ENCODE measurements around the gene IKZF4.
"Not testable (repeated sequence)": the region's sequence is repeated elsewhere in the genome, so short reads cannot be mapped to it uniquely, and the experiment has no call there.

IKZF4 gene

GRCh38 chr12:56038022-56038655, 17.3 kb downstream of the IKZF4 start:
- DNase-seq (ENCODE audit: low read depth in 2 of 2, low spot score in 1 of 2) = no peak

- DNase-seq (ENCODE audit: low read depth in 2 of 2, low spot score in 1 of 2) = no peak
Observed at GRCh38 chr12:56040151-56040550, 19.3 kb downstream of the IKZF4 start.

- DNase-seq (ENCODE audit: low read depth in 2 of 2, low spot score in 1 of 2) = no peak
Observed at GRCh38 chr12:56040963-56041551, 20.2 kb downstream of the IKZF4 start.

GRCh38 chr12:56041552-56042429, 20.9 kb downstream of the IKZF4 start, which contains the start of gene RPS26:
TSS of gene RPS26 (plus strand) at chr12:56041918. CDS start at chr12:56042167, 249 bp downstream.
- DNase-seq (ENCODE audit: low read depth in 2 of 2, low spot score in 1 of 2) = peak; percentile 74 to 86

GRCh38 chr12:56042430-56042813, 21.6 kb downstream of the IKZF4 start:
- not testable (repeated sequence) for DNase-seq (ENCODE audit: low read depth in 2 of 2, low spot score in 1 of 2)

GRCh38 chr12:56042843-56043242, 22.0 kb downstream of the IKZF4 start:
- no peak for DNase-seq (ENCODE audit: low read depth in 2 of 2, low spot score in 1 of 2)

GRCh38 chr12:56046027-56046780, 25.4 kb downstream of the IKZF4 start:
- no peak for DNase-seq (ENCODE audit: low read depth in 2 of 2, low spot score in 1 of 2)

- DNase-seq (ENCODE audit: low read depth in 2 of 2, low spot score in 1 of 2) = no peak
Observed at GRCh38 chr12:56053407-56053893, 32.6 kb downstream of the IKZF4 start.

- DNase-seq (ENCODE audit: low read depth in 2 of 2, low spot score in 1 of 2) = not testable (repeated sequence)
Observed at GRCh38 chr12:56059964-56060363, 39.1 kb downstream of the IKZF4 start.

GRCh38 chr12:56061982-56062381, 41.1 kb downstream of the IKZF4 start:
- no peak for DNase-seq (ENCODE audit: low read depth in 2 of 2, low spot score in 1 of 2)

- no peak for DNase-seq (ENCODE audit: low read depth in 2 of 2, low spot score in 1 of 2)
Observed at GRCh38 chr12:56062996-56063395, 42.2 kb downstream of the IKZF4 start.

GRCh38 chr12:56071648-56072047, 50.8 kb downstream of the IKZF4 start:
- no peak for DNase-seq (ENCODE audit: low read depth in 2 of 2, low spot score in 1 of 2)

GRCh38 chr12:56074396-56074795, 53.6 kb downstream of the IKZF4 start:
- DNase-seq (ENCODE audit: low read depth in 2 of 2, low spot score in 1 of 2) = no peak

- DNase-seq (ENCODE audit: low read depth in 2 of 2, low spot score in 1 of 2) = not testable (repeated sequence)
Observed at GRCh38 chr12:56077966-56078365, 57.1 kb downstream of the IKZF4 start.

- DNase-seq (ENCODE audit: low read depth in 2 of 2, low spot score in 1 of 2) = no peak
Observed at GRCh38 chr12:56078427-56078826, 57.6 kb downstream of the IKZF4 start.

- peak in 1 of 2 donors; percentile 27 for DNase-seq (ENCODE audit: low read depth in 2 of 2, low spot score in 1 of 2)
Observed at GRCh38 chr12:56078931-56079722, 58.3 kb downstream of the IKZF4 start.

GRCh38 chr12:56079723-56080555, 59.1 kb downstream of the IKZF4 start, which contains the start of gene ERBB3:
TSS of gene ERBB3 (plus strand) at chr12:56080165. CDS start at chr12:56080301, 136 bp downstream.
- peak; percentile 35 to 44 for DNase-seq (ENCODE audit: low read depth in 2 of 2, low spot score in 1 of 2)

- no peak for DNase-seq (ENCODE audit: low read depth in 2 of 2, low spot score in 1 of 2)
Observed at GRCh38 chr12:56080556-56081138, 59.8 kb downstream of the IKZF4 start.

All from stimulated activated CD8-positive, alpha-beta memory T cell treated with anti-CD3 and anti-CD28 coated beads, Interleukin-4, amount 100 ng/mL, for 1 hour (primary cell).